Measurements from ENCODE around the gene POPDC3. TPM values are rescaled to one million over a fixed set of nuclear protein-coding genes. Genes with fewer than 3 reads are reported as not detected.

The POPDC3 gene
- total RNA-seq, 1 experiment from 2014 or later: 5.7 TPM

DNA sequence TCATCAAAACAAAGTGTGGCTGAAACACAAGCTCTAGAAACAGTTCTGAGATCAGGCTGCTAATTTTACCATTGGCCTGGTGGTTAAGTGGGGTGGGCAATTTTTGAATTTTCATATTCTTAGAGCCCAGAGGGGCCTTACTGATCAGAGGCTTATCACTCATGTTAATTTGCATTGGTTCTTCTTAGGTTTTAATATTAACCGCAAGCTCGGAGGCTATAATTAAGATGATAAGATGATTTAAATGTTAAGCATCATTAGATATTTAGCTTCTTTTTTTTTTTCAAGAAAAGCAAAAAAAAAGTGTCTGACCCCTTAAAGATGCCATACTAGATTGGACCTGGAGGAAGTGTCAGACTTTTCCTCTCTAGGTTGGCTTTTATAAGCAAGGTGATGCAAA is 8.4 kb upstream of the POPDC3 start:
- Histone ChIP-seq H3K79me2 (ENCODE audit: insufficient read depth, low read length) (no peaks in the 10 kb centered on the region), H2BK20ac (ENCODE audit: low read depth, low read length, poor library complexity, severe bottlenecking) (no peak overlapping the region), H2BK5ac (ENCODE audit: insufficient read length, low read length) (no peak overlapping the region), H4K5ac (ENCODE audit: insufficient read length, low read depth, low read length) (no peak overlapping the region), H2BK12ac (ENCODE audit: insufficient read length, low read depth, low read length) (no peak overlapping the region), H3K9ac (ENCODE audit: extremely low read depth, insufficient read length, low read length) (no peak overlapping the region), H3K23ac (ENCODE audit: insufficient read length, low read depth, low read length) (no peak overlapping the region), H3K18ac (ENCODE audit: insufficient read length, low read depth, low read length) (no peak overlapping the region), H2AFZ (ENCODE audit: low read length) (no peak overlapping the region), H2BK120ac (ENCODE audit: low read depth, low read length, poor library complexity, severe bottlenecking) (no peak overlapping the region), H3K4me1 (ENCODE audit: insufficient read depth, low read length) (no peaks in the 10 kb centered on the region; the same call in 1 of the 2 replicates), H3K27me3 (ENCODE audit: insufficient read depth, low read length) (no peaks in the 10 kb centered on the region), H3K56ac (ENCODE audit: insufficient read length, low read depth, low read length) (no peak overlapping the region), H4K8ac (replicated peaks; ENCODE audit: insufficient read length, low read depth, low read length) (no peak overlapping the region), H2BK15ac (ENCODE audit: low read depth, low read length) (no peak overlapping the region), H2AK5ac (ENCODE audit: insufficient read length, low read length) (no peak overlapping the region), H3K14ac (ENCODE audit: insufficient read depth, low read length) (no peak overlapping the region), H3K4ac (ENCODE audit: low read depth, low read length) (no peak overlapping the region), H3K4me2 (ENCODE audit: insufficient read depth, insufficient read length, low read length) (no peak overlapping the region), H4K91ac (ENCODE audit: insufficient read length, low read depth, low read length) (no peak overlapping the region), H4K20me1 (ENCODE audit: control insufficient read depth, insufficient read depth, insufficient read length) (no peaks in the 10 kb centered on the region), H3K27ac (ENCODE audit: insufficient read length, low read depth, low read length) (no peak overlapping the region), H3T11ph (ENCODE audit: low read length) (no peak overlapping the region), H3K9me3 (ENCODE audit: control insufficient read depth, low read depth, low read length) (no peaks in the 10 kb centered on the region), H3K79me1 (ENCODE audit: insufficient read depth, low read depth, low read length, poor library complexity, severe bottlenecking) (no peaks in the 10 kb centered on the region), H3K23me2 (ENCODE audit: insufficient read length, low read depth, low read length, poor library complexity, severe bottlenecking) (no peaks in the 10 kb centered on the region)
- no CpG with 5 or more reads among the region's 2 CpGs for WGBS (ENCODE audit: extremely low coverage, insufficient read length, low lambda C conversion rate)
- Mint-ChIP-seq H3K27me3 (ENCODE audit: low read depth) (no peaks in the 10 kb centered on the region), H3K4me3 (no peak overlapping the region), H3K4me1 (peaks cover 20 to 21% of the 10 kb centered on the region in 2 experiments), H3K27ac (no peak overlapping the region), H3K9me3 (no peaks in the 10 kb centered on the region), H3K36me3 (ENCODE audit: insufficient read depth in 1 of 3, low read depth in 3 of 3) (no peaks in the 10 kb centered on the region)
- DNase-seq: no peak
- TF ChIP-seq, protein P1, sequence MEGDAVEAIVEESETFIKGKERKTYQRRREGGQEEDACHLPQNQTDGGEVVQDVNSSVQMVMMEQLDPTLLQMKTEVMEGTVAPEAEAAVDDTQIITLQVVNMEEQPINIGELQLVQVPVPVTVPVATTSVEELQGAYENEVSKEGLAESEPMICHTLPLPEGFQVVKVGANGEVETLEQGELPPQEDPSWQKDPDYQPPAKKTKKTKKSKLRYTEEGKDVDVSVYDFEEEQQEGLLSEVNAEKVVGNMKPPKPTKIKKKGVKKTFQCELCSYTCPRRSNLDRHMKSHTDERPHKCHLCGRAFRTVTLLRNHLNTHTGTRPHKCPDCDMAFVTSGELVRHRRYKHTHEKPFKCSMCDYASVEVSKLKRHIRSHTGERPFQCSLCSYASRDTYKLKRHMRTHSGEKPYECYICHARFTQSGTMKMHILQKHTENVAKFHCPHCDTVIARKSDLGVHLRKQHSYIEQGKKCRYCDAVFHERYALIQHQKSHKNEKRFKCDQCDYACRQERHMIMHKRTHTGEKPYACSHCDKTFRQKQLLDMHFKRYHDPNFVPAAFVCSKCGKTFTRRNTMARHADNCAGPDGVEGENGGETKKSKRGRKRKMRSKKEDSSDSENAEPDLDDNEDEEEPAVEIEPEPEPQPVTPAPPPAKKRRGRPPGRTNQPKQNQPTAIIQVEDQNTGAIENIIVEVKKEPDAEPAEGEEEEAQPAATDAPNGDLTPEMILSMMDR (conservative IDR thresholded peaks at IDR 0.05): no peak
